Thyroid gland (tissue), 4 donors: ENCODE measurements around the gene CCDC97. TPM values are rescaled to one million over a fixed set of nuclear protein-coding genes. Genes with fewer than 3 reads are reported as not detected.

Experiments used
- DNase-seq, 2 donors: peaks; one replicate each; pipeline ENCODE4 v3.0.0-alpha.2; 2019
- H3K27ac ChIP-seq, 3 donors: fragments of 200-600 bp; sonication (generic); 1 replicate in 2 of 3; 2 replicates in 1 of 3; pipeline ENCODE4 v1.5.1; 2016 to 2019; ENCODE audit warnings: mild to moderate bottlenecking in 1 of 3, moderate library complexity in 1 of 3
- H3K27me3 ChIP-seq: fragments of 200-600 bp; sonication (generic); one replicate; pipeline ENCODE4 v1.5.1; 2019
- H3K36me3 ChIP-seq, 2 donors: fragments of 200-600 bp; sonication (generic); one replicate each; pipeline ENCODE4 v1.5.1; 2016 to 2019
- H3K4me1 ChIP-seq, 2 donors: fragments of 200-600 bp; sonication (generic); one replicate each; pipeline ENCODE4 v1.5.1; 2017 to 2019
- H3K4me3 ChIP-seq, 3 donors: fragments of 200-600 bp; sonication (generic); replicated peaks in 1 of 3; 1 replicate in 2 of 3; 2 replicates in 1 of 3; pipeline ENCODE4 v1.5.1; 2016; ENCODE audit warnings: mild to moderate bottlenecking in 1 of 3
- H3K9me3 ChIP-seq: fragments of 200-600 bp; sonication (generic); one replicate; pipeline ENCODE4 v1.5.1; 2017
- POLR2A ChIP-seq, 2 donors: fragments of 450-650 bp; IDR thresholded peaks; one replicate each; pipeline ENCODE4 v1.6.1; 2017; ENCODE audit warnings: antibody characterized with exemption in 2 of 2, mild to moderate bottlenecking in 2 of 2, moderate library complexity in 1 of 2
- WGBS, 2 donors: methylation state at CpG; one replicate each; pipeline ENCODE4 v1.1.5; 2017; 5-methylcytosine and 5-hydroxymethylcytosine counted together
- intact Hi-C: fragments of 100-400 bp; cut with DNase I; formaldehyde crosslinking; loops from one replicate; pipeline ENCODE4 v1.15.1; 2023
- total RNA-seq, 4 donors: library from RNA; depleted of rRNA; stranded (reverse); fragments of >200 nt; gene quantifications; one replicate each; pipeline ENCODE4 v1.2.3, GENCODE V29; 2016
- TF ChIP-seq, protein P1 (sequence below), 6 experiments: fragments of 200-600 bp in 3 of 6; fragments of 450-650 bp in 3 of 6; sonication (generic) in 3 of 6; IDR thresholded peaks; one replicate each; pipeline ENCODE4 v1.5.1; 2016 to 2019; ENCODE audit warnings: antibody characterized with exemption in 6 of 6, mild to moderate bottlenecking in 2 of 6, inconsistent platforms in 1 of 6, moderate library complexity in 1 of 6

Gene CCDC97
- total RNA-seq, 4 donors from 2014 or later, result 10.6 to 22.0 (median 19.3) TPM

DNA sequence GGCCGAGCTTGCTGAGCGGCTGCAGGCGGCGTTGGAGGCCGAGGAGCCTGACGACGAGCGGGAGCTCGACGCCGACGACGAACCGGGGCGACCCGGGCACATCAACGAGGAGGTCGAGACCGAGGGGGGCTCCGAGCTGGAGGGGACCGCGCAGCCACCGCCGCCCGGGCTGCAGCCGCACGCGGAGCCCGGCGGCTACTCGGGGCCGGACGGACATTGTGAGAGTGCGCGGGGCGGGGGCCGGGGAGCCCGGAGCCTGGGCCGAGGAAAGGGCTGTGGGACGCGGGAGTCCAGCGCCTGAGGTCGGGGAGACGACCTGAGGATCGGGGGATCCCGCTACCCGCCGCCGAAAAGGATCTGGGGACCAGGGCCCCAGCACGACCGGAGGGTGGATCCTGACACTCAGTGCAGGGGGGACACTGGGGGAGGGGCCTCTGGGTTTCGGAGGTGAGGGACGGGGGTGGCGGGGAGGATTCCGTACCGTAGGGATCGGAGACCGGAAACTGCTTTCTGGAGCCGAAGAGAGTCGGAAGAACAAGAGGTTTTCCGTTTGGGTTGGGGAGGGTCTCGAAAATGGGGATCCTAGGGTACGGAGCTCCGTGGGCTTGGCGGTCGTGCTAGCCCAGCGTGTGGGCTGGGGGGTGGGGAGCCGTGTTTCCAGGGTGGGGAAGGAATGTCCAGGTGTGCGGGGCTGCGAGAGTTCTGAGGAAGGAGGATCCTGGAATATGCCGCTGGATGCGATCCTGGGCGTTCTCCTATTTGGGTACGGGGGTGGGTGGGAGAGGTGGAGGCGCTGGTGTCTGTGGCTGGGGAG is 45.2 kb upstream of the CCDC97 start:
- H3K4me3 ChIP-seq, result peak overlapping the region; percentile 80 to 98 (median 96)
- peak overlapping the region; percentile 98 to 99 (median 98) for H3K27ac ChIP-seq
- H3K36me3 ChIP-seq, result peaks cover 19 to 25% of the 10 kb centered on the region in 2 donors
- TF ChIP-seq POLR2A (IDR thresholded peaks at IDR 0.05), result no peak
- TF ChIP-seq, protein P1, sequence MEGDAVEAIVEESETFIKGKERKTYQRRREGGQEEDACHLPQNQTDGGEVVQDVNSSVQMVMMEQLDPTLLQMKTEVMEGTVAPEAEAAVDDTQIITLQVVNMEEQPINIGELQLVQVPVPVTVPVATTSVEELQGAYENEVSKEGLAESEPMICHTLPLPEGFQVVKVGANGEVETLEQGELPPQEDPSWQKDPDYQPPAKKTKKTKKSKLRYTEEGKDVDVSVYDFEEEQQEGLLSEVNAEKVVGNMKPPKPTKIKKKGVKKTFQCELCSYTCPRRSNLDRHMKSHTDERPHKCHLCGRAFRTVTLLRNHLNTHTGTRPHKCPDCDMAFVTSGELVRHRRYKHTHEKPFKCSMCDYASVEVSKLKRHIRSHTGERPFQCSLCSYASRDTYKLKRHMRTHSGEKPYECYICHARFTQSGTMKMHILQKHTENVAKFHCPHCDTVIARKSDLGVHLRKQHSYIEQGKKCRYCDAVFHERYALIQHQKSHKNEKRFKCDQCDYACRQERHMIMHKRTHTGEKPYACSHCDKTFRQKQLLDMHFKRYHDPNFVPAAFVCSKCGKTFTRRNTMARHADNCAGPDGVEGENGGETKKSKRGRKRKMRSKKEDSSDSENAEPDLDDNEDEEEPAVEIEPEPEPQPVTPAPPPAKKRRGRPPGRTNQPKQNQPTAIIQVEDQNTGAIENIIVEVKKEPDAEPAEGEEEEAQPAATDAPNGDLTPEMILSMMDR (IDR thresholded peaks at IDR 0.05), result no peak
- H3K27me3 ChIP-seq, result no peaks in the 10 kb centered on the region
- peaks cover 13 to 22% of the 10 kb centered on the region in 2 donors for H3K4me1 ChIP-seq
- no peaks in the 10 kb centered on the region for H3K9me3 ChIP-seq
- peak; percentile 59 to 70 for DNase-seq
- 0% methylated on average over 23 to 28 of the region's 75 CpGs for WGBS, 2 donors
- intact Hi-C loops, result loop anchor here (5.0 kb wide), 2 partner anchors 43 to 62 kb away; no protein-coding TSS in a partner anchor

DNA sequence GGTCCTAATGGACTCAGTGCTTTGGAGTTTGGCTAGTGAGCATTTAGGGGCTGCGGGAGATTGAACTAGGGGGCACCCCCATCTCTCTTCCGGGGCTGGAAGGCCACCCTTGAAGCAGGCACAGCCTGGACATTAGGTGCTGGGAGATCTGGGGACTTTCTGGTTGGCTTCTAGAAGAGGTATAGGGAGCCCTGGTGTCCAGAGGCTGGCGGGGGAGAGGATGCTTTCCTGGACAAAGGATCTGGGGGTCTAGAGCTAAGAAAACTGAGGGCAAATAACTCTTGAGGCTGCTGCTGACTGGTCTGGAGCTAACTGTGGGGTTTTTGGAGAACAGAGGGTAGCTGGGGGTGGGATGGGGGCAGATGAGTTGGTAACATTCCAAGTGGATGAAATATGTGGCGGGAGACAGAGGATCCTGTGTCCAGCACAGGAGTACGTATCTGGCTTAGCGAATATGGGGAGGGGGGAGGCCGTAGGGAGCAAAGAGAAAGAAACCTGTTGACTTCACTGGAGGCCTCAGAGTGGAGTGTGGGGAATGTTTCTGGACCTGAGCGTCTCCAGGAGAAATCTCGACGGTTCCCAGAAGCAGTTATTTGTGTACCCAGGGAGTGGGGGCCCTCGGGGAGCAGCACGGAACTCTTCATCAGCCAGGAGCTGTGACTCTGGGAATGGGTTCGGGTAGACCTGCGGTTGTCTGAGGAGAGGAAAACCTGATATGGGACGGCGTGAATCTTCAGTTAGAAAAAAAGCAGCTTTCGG is 44.4 kb upstream of the CCDC97 start:
- no peaks in the 10 kb centered on the region for H3K27me3 ChIP-seq
- H3K4me1 ChIP-seq, result peaks cover 13 to 22% of the 10 kb centered on the region in 2 donors
- peak overlapping the region in 2 of 3 donors; percentile 80 to 98 for H3K4me3 ChIP-seq
- peaks cover 27 to 33% of the 10 kb centered on the region in 2 donors for H3K36me3 ChIP-seq
- TF ChIP-seq POLR2A (IDR thresholded peaks at IDR 0.05), result no peak
- TF ChIP-seq, protein P1 (IDR thresholded peaks at IDR 0.05), result no peak
- intact Hi-C loops, result loop anchor here (5.0 kb wide), 1 partner anchor 42 kb away; no protein-coding TSS in a partner anchor
- peak overlapping the region; percentile 98 to 99 (median 98) for H3K27ac ChIP-seq
- DNase-seq, result peak; percentile 13 to 14
- H3K9me3 ChIP-seq, result no peaks in the 10 kb centered on the region
- WGBS, 2 donors, result 8 to 9% methylated on average over 17 of the region's 17 CpGs

DNA sequence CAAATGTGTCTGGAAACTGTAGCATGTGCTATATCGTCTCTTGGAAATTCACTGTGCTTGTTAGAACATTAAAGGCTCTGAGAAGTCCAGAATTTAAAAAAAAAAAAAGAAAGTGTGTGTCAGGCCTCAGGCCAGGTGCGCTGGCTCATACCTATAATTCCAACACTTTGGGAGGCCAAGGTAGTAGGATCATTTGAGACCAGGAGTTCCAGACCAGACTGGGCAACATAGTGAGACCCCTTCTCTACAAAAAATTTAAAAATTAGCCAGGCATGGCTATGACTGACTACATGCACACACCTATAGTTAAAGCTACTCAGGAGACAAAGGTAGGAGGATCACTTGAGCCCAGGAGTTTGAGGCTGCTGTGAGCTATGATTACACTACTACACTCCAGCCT is 40.9 kb upstream of the CCDC97 start:
- intact Hi-C loops, result loop anchor here (5.0 kb wide), 1 partner anchor 38 kb away; no protein-coding TSS in a partner anchor
- Histone ChIP-seq H3K27ac (no peak overlapping the region), H3K27me3 (no peaks in the 10 kb centered on the region), H3K4me1 (peaks cover 13 to 22% of the 10 kb centered on the region in 2 donors), H3K4me3 (no peak overlapping the region), H3K36me3 (peaks cover 62 to 68% of the 10 kb centered on the region in 2 donors), H3K9me3 (no peaks in the 10 kb centered on the region)
- DNase-seq, result no peak
- WGBS, 2 donors, result 92% methylated on average over 2 of the region's 2 CpGs
- TF ChIP-seq, protein P1 (IDR thresholded peaks at IDR 0.05), result no peak
- TF ChIP-seq POLR2A (IDR thresholded peaks at IDR 0.05), result no peak

DNA sequence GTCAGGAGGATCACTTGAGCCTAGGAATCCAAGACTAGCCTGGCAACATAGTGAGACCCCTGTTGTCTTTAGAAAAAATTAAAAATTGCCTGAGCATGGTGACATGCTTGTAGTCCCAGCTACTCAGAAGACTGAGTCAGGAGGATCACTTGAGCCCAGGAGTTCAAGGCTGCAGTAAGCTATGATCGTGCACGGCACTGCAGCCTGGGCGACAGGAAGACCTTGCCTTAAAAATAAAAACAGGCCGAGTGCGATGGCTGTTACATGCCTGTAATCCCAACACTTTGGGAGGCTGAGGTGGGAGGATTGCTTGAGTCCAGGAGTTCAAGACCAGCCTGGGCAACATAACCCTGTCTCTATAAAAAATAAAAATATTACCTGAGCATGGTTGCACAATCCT is 40.4 kb upstream of the CCDC97 start:
- DNase-seq, result no peak
- H3K4me3 ChIP-seq, result no peak overlapping the region
- no peak overlapping the region for H3K27ac ChIP-seq
- peaks cover 67 to 71% of the 10 kb centered on the region in 2 donors for H3K36me3 ChIP-seq
- no peaks in the 10 kb centered on the region for H3K9me3 ChIP-seq
- peaks cover 13 to 22% of the 10 kb centered on the region in 2 donors for H3K4me1 ChIP-seq
- no peak for TF ChIP-seq POLR2A (IDR thresholded peaks at IDR 0.05)
- TF ChIP-seq, protein P1 (IDR thresholded peaks at IDR 0.05), result no peak
- WGBS, 2 donors, result 92 to 93% methylated on average over 5 of the region's 5 CpGs
- intact Hi-C loops, result loop anchor here (5.0 kb wide), 1 partner anchor 38 kb away; no protein-coding TSS in a partner anchor
- no peaks in the 10 kb centered on the region for H3K27me3 ChIP-seq
